Stimulated activated memory B cell treated with anti-CD40 and anti-IgM and Interleukin-4, amounts not matched to agents 10 μg/mL and 1 μg/mL and 100 μg/mL, for 72 hours (primary cell): Measurements from ENCODE around the gene ZNF547.

Experiments used
- ATAC-seq: fragments of 150-1000 bp; cut with Tn5 transposase; 2 replicates; pipeline ENCODE4 v1.10.0; 2021
- H3K27ac Mint-ChIP-seq: one replicate; pipeline ENCODE4 v1.8.0; 2022; ENCODE audit warnings: mild to moderate bottlenecking, mixed read lengths
- H3K27me3 Mint-ChIP-seq: one replicate; pipeline ENCODE4 v1.8.0; 2022; ENCODE audit warnings: mixed read lengths
- H3K36me3 Mint-ChIP-seq: one replicate; pipeline ENCODE4 v1.8.0; 2022; ENCODE audit warnings: mixed read lengths
- H3K4me1 Mint-ChIP-seq: one replicate; pipeline ENCODE4 v1.8.0; 2022; ENCODE audit warnings: mixed read lengths
- H3K4me3 Mint-ChIP-seq: one replicate; pipeline ENCODE4 v1.8.0; 2022; ENCODE audit warnings: mild to moderate bottlenecking, moderate library complexity, mixed read lengths
- H3K9me3 Mint-ChIP-seq: one replicate; pipeline ENCODE4 v1.8.0; 2022; ENCODE audit warnings: mixed read lengths

ZNF547 gene

DNA sequence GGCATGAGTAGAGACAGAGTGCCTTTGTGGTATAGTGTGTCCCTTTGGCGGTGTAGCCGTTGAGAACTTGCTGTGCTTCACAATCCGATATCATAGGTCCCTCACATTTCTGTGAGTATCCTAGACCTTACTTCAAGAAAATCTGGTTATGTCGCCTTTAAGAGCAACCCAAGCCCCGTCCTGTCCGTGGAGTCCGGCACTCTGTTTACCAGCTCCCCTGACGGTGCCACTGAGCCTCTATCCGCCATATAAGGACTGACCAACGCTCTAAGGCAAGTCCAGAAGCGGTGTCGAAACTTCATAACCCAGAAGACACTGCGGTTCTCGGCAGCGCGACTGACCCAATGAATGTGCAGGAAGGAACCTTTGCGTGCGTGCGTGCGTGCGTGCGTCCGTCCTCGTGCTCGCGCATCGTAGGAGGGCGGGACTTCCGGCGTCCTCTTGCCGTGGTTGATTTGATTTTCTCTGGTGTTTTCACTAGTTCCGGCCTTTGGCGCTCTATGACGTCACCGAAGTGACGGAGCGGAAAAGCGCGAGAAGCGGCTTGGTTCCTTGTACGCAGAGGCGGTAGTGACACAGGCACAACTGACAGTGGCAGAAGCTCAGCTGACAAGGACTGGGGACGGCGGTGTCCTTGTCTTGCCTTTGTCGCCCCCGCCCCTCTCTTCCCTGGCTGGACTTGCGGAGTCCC is at the start of gene ZNF547, which contains the start of gene TRAPPC2B:
Gene ZNF547 (plus strand): TSS at position 555 of the 691 bp plus-strand sequence. CDS start 5,005 bp downstream, outside the sequence.
Gene TRAPPC2B (plus strand): TSS at position 555 of the 691 bp plus-strand sequence. CDS start 1,283 bp downstream, outside the sequence.
- H3K27me3 Mint-ChIP-seq, result no peaks in the 10 kb centered on the region
- peak within 1 kb of the TSS; percentile 90 for H3K27ac Mint-ChIP-seq
- H3K36me3 Mint-ChIP-seq, result peaks cover 28% of the 10 kb centered on the region
- peak; percentile 98 for ATAC-seq
- H3K4me3 Mint-ChIP-seq, result peak within 1 kb of the TSS; percentile 95
- peaks cover 8% of the 10 kb centered on the region for H3K9me3 Mint-ChIP-seq
- peaks cover 17% of the 10 kb centered on the region for H3K4me1 Mint-ChIP-seq

DNA sequence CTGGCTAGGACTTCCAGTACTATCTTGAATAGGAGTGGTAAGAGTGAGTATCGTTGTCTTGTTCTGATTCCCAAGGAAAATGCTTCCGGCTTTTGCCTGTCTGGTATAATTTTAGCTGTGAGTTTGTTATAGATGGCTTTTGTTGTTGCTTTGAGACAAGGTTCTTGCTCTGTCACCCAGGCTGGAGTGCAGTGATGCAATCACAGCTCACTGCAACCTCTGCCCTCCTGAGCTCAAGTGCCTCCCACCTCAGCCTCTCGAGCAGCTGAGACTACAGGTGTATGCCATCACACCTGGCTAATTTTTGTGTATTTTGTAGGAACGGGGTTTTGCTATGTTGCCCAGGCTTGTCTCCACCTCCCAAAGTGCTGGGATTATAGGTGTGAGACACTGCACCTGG is 49.2 kb upstream of the ZNF547 start:
- peaks cover 27% of the 10 kb centered on the region for H3K27me3 Mint-ChIP-seq
- no peaks in the 10 kb centered on the region for H3K36me3 Mint-ChIP-seq
- H3K4me3 Mint-ChIP-seq, result no peak overlapping the region
- no peak for ATAC-seq
- peaks cover 3% of the 10 kb centered on the region for H3K9me3 Mint-ChIP-seq
- no peak overlapping the region for H3K27ac Mint-ChIP-seq
- H3K4me1 Mint-ChIP-seq, result peaks cover 4% of the 10 kb centered on the region

GRCh38 chr19:57317503-57317902 is 45.8 kb upstream of the ZNF547 start:
- Mint-ChIP-seq H3K4me1 (peaks cover 32% of the 10 kb centered on the region), H3K27ac (no peak overlapping the region), H3K9me3 (no peaks in the 10 kb centered on the region), H3K36me3 (peaks cover 6% of the 10 kb centered on the region), H3K27me3 (peaks cover 27% of the 10 kb centered on the region), H3K4me3 (no peak overlapping the region)
- no peak for ATAC-seq

- H3K9me3 Mint-ChIP-seq, result no peaks in the 10 kb centered on the region
These were observed 43.5 kb upstream of the ZNF547 start for GRCh38 chr19:57319869-57320179.

DNA sequence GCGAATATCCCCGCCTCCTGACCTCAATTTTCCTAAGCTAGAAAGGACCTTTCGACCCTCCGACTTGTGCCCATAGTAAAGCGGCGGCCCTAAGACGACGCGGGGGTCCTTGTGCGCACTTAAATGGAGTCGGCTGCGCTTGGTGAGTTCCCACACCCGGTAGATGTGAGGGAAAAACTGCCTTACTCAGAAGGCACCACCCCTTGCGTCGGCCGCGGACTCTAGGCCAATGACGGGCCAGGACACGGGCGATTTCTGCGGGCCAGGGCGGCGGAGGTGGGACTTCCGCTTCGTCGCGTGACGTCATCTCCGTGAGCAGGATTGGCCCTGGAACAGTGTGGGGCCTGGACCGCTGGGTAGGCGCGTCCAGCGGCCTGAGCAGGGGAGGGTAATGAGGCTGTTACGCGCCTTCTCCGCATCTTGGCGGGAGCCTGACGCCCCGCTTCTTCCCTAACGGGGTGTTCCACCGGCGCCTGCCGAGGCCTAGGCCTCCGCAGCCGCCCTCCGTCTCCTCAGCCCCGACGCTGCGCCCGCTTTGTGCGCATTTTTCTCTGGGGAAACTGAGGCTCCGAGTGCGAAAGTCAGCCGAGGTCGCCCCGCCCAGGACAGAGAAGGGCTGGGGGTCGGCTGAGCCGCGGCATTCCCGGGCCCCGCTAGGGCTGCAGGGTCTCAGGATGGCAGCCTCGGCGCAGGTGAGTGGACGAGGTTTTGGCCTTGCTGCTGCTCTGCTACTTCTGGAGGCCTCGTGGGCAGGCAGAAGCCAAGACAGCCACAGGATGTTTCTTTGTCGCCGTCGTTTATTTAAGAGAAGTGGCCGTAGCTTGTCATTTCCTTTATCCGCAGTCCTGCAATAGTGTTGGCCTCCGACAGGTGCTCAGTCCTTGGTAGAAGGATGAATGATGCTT is 42.9 kb upstream of the ZNF547 start, which contains the start of gene ZNF543:
Gene ZNF543 (plus strand): TSS at position 293 of the 905 bp plus-strand sequence. CDS start 382 bp downstream, at position 675.
- H3K9me3 Mint-ChIP-seq, result no peaks in the 10 kb centered on the region
- H3K27me3 Mint-ChIP-seq, result peaks cover 13% of the 10 kb centered on the region
- peak within 1 kb of the TSS; percentile 96 for H3K4me3 Mint-ChIP-seq
- ATAC-seq, result peak; percentile 100
- H3K36me3 Mint-ChIP-seq, result peaks cover 36% of the 10 kb centered on the region
- peak within 1 kb of the TSS; percentile 95 for H3K27ac Mint-ChIP-seq
- peaks cover 41% of the 10 kb centered on the region for H3K4me1 Mint-ChIP-seq

More at GRCh38 chr19:57319869-57320179, 43.5 kb upstream of the ZNF547 start:
- ATAC-seq, result peak; percentile 77
- H3K4me1 Mint-ChIP-seq, result peaks cover 41% of the 10 kb centered on the region
- peak overlapping the region; percentile 95 for H3K27ac Mint-ChIP-seq
- H3K36me3 Mint-ChIP-seq, result peaks cover 29% of the 10 kb centered on the region
- H3K27me3 Mint-ChIP-seq, result peaks cover 19% of the 10 kb centered on the region
- H3K4me3 Mint-ChIP-seq, result peak overlapping the region; percentile 96

DNA sequence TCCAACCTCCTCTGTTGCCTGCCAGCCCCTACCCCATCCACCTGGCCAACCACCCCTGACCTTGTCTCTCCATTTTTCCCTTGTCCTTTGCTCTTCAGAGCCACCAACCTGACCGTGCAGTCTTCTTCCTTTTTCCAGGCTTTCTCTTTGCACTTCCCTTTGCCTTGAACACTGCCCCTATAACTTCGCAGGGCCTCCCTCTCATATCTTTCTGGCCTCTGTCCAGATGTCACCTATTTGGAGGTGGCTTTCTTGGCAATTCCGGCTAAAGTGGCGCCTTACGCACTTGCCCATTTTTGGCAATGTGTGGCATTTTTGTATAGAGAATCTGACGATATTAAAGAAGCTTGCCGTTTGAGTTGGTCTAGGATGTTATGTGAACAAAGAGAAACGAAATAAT is 42.2 kb upstream of the ZNF547 start:
- Mint-ChIP-seq H3K4me1 (peaks cover 41% of the 10 kb centered on the region), H3K4me3 (peak overlapping the region; percentile 96), H3K36me3 (peaks cover 42% of the 10 kb centered on the region), H3K9me3 (no peaks in the 10 kb centered on the region), H3K27me3 (peaks cover 11% of the 10 kb centered on the region), H3K27ac (peak overlapping the region; percentile 95)
- ATAC-seq, result no peak

DNA sequence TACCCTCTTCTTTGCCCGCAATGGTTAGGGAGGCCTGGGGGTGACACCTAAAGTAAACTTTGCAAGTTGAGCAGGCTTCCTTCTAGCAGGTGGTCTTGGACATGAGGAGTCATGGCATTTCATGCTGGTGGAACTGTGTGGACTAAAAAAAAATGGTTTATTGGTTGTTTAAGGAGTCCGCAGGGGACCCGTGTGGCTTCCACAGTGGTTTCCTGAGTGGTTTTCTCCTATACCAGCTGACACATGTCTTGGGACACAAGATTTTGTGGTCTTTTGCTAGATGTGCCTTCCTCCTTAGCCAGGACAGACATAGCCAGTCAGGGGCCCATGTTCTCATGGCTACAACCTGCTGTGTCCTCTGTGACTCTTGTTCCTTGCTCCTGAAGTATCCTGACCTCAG is 41.6 kb upstream of the ZNF547 start:
- no peak overlapping the region for H3K27ac Mint-ChIP-seq
- ATAC-seq, result no peak
- H3K36me3 Mint-ChIP-seq, result peaks cover 49% of the 10 kb centered on the region

DNA sequence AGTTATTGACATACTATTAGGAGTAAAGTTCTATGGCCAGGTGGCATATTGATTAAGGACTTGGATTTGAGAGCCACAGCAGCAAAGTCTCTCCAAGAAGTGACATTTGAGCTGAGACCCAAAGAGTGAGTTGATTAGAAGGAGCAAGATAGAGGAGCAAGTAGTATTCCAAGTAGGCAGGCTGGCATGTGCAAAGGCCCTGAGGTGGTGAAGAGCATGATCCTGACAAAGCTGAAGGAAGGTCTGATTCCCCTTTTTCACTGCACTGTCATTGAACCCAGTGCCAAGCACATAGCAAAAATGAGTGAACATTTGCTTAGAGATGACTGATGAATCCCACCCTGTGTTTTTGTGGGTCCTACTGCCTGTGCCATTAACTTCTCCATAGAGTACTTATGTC is 38.4 kb upstream of the ZNF547 start:
- ATAC-seq, result no peak
- H3K36me3 Mint-ChIP-seq, result peaks cover 81% of the 10 kb centered on the region
- peaks cover 6% of the 10 kb centered on the region for H3K9me3 Mint-ChIP-seq

More for the DNA sequence above, 41.6 kb upstream of the ZNF547 start:
- Mint-ChIP-seq H3K4me3 (peak overlapping the region; percentile 96), H3K27me3 (peaks cover 11% of the 10 kb centered on the region), H3K4me1 (peaks cover 41% of the 10 kb centered on the region), H3K9me3 (no peaks in the 10 kb centered on the region)

DNA sequence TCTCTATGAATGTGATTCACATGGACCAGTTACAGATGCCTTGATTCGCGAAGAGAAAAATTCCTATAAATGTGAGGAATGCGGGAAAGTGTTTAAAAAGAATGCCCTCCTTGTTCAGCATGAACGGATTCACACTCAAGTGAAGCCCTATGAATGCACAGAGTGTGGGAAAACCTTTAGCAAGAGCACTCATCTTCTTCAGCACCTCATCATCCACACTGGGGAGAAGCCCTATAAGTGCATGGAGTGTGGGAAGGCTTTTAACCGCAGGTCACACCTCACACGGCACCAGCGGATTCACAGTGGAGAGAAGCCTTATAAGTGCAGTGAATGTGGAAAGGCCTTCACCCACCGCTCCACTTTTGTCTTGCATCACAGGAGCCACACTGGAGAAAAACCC is 35.4 kb upstream of the ZNF547 start:
- Mint-ChIP-seq H3K27ac (no peak overlapping the region), H3K9me3 (peaks cover 6% of the 10 kb centered on the region), H3K4me3 (no peak overlapping the region), H3K4me1 (peaks cover 4% of the 10 kb centered on the region), H3K27me3 (no peaks in the 10 kb centered on the region), H3K36me3 (peaks cover 95% of the 10 kb centered on the region)
- ATAC-seq, result no peak

More for the DNA sequence above, 38.4 kb upstream of the ZNF547 start:
- H3K4me3 Mint-ChIP-seq, result no peak overlapping the region
- H3K27me3 Mint-ChIP-seq, result no peaks in the 10 kb centered on the region
- H3K4me1 Mint-ChIP-seq, result peaks cover 30% of the 10 kb centered on the region
- no peak overlapping the region for H3K27ac Mint-ChIP-seq

DNA sequence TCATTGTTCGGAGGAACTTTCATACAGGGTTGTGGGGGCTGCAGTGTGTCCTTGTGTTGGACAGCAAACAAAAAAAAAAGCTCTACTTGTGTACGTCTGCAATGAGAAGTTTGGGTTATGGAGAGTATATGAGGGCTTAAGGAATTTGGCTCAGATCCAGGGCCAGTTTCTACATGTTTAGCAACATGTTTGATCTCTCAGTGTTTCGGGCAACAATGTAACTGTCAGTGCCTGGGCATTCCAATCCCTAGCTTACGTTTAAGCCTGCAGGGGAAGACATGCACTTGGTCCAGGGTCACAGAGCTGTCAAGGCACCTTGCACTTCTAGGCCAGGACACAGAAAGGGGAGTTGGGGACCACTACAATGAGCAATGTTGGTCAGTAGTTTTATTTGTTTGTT is 29.2 kb upstream of the ZNF547 start:
- Mint-ChIP-seq H3K36me3 (peaks cover 58% of the 10 kb centered on the region), H3K4me1 (no peaks in the 10 kb centered on the region), H3K9me3 (no peaks in the 10 kb centered on the region), H3K27ac (no peak overlapping the region), H3K4me3 (no peak overlapping the region), H3K27me3 (no peaks in the 10 kb centered on the region)
- ATAC-seq, result no peak

DNA sequence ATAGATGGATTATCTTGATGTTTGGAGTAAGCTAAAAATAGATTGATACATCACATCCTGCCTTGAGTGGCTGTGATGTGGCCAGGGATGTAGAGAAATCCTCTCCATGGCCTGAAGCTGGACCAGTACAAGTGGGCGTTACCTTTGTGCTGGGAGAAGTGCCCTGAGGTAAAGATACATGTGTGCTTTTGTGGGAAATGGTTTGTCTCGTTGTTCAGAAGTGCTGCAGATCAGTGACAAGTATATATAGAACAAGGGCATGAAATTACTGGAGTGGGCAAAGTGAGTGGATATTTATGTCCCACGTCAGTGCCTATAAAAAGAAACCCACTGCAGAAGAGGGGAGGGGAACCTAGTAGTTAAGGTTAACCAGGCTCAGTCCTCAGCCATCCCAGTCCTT is 24.5 kb upstream of the ZNF547 start:
- H3K36me3 Mint-ChIP-seq, result peaks cover 22% of the 10 kb centered on the region
- no peaks in the 10 kb centered on the region for H3K27me3 Mint-ChIP-seq
- no peak overlapping the region for H3K4me3 Mint-ChIP-seq
- no peaks in the 10 kb centered on the region for H3K4me1 Mint-ChIP-seq
- ATAC-seq, result no peak
- H3K9me3 Mint-ChIP-seq, result no peaks in the 10 kb centered on the region
- no peak overlapping the region for H3K27ac Mint-ChIP-seq

GRCh38 chr19:57342582-57342981 is 20.8 kb upstream of the ZNF547 start:
- no peak for ATAC-seq
- H3K4me1 Mint-ChIP-seq, result no peaks in the 10 kb centered on the region
- no peak overlapping the region for H3K27ac Mint-ChIP-seq
- H3K27me3 Mint-ChIP-seq, result no peaks in the 10 kb centered on the region
- no peak overlapping the region for H3K4me3 Mint-ChIP-seq
- no peaks in the 10 kb centered on the region for H3K9me3 Mint-ChIP-seq
- no peaks in the 10 kb centered on the region for H3K36me3 Mint-ChIP-seq

DNA sequence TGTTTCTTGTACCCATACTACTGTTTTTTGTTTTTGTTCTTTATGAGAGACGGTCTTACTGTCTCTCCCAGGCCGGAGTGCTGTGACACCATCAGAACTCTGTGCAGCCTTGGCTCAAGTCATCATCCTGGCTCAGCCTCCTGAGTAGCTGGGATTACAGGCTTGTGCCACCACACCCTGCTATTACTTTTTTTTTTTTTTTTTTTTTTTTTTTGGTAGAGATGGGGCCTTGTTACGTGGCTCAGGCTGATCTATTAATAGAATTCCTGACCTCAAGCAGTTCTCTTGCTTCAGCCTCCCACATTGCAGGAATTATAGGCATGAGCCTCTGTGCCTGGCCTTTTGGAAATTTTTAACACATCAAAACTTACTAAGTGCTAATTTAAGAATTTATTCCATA is 15.2 kb upstream of the ZNF547 start:
- peaks cover 21% of the 10 kb centered on the region for H3K36me3 Mint-ChIP-seq
- peaks cover 8% of the 10 kb centered on the region for H3K9me3 Mint-ChIP-seq
- no peak overlapping the region for H3K4me3 Mint-ChIP-seq
- no peak for ATAC-seq
- H3K27me3 Mint-ChIP-seq, result no peaks in the 10 kb centered on the region
- H3K4me1 Mint-ChIP-seq, result peaks cover 30% of the 10 kb centered on the region
- H3K27ac Mint-ChIP-seq, result no peak overlapping the region

- Mint-ChIP-seq H3K4me1 (peaks cover 37% of the 10 kb centered on the region), H3K9me3 (peaks cover 26% of the 10 kb centered on the region), H3K36me3 (peaks cover 51% of the 10 kb centered on the region), H3K27me3 (no peaks in the 10 kb centered on the region), H3K27ac (peak within 1 kb of the TSS; percentile 96), H3K4me3 (peak within 1 kb of the TSS; percentile 96)
- peak; percentile 100 for ATAC-seq
These were observed 12.2 kb upstream of the ZNF547 start, which contains the start of gene ZNF304 for GRCh38 chr19:57350877-57351805. Gene ZNF304, plus strand, starts transcription at chr19:57351271. Its CDS starts 394 bp downstream, at chr19:57351665.
